ENCODE measurements around the gene SERPINA4. TPM values are rescaled to one million over a fixed set of nuclear protein-coding genes. Genes with fewer than 3 reads are reported as not detected.

The SERPINA4 gene
- total RNA-seq, 1 donor from 2014 or later, result not detected

DNA sequence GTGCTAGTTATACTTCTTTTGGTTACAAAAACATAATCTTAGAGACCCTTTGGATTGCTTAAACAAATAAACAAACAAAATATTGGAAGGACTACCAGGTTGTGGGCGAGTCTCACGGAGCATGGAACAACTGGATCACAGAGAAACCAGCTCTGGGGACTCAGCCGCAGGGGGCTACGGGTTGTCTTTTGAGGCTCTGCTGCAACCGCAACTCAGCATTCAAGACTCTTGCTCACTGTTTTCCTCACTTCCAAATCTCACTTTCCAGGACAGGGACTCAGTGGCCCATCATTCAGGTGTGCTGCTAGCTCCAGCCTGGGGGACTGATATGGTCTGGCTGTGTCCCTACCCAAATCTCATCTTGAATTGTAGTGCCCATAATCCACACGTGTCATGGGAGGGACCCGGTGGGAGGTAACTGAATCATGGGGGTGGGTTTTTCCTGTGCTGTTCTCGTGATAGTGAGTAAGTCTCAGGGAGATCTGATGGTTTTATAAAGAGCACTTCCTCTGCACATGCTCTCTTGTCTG is 14.0 kb upstream of the SERPINA4 start:
- H3K36me3 Mint-ChIP-seq (ENCODE audit: low read depth, unreplicated experiment), result no peaks in the 10 kb centered on the region
- peaks cover 1% of the 10 kb centered on the region for H3K4me1 Mint-ChIP-seq (ENCODE audit: low read depth, unreplicated experiment)
- no peak overlapping the region for H3K4me3 ChIP-seq (ENCODE audit: insufficient read depth, low read depth, low read length)
- no peak for TF ChIP-seq EZH2 (IDR thresholded peaks at IDR 0.05; ENCODE audit: insufficient read depth, low read length)
- TF ChIP-seq, protein P1, sequence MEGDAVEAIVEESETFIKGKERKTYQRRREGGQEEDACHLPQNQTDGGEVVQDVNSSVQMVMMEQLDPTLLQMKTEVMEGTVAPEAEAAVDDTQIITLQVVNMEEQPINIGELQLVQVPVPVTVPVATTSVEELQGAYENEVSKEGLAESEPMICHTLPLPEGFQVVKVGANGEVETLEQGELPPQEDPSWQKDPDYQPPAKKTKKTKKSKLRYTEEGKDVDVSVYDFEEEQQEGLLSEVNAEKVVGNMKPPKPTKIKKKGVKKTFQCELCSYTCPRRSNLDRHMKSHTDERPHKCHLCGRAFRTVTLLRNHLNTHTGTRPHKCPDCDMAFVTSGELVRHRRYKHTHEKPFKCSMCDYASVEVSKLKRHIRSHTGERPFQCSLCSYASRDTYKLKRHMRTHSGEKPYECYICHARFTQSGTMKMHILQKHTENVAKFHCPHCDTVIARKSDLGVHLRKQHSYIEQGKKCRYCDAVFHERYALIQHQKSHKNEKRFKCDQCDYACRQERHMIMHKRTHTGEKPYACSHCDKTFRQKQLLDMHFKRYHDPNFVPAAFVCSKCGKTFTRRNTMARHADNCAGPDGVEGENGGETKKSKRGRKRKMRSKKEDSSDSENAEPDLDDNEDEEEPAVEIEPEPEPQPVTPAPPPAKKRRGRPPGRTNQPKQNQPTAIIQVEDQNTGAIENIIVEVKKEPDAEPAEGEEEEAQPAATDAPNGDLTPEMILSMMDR (IDR thresholded peaks at IDR 0.05; ENCODE audit: insufficient read depth, low read depth, low read length), result no peak
- no peaks in the 10 kb centered on the region for H3K36me3 ChIP-seq (ENCODE audit: insufficient read depth, low read length)
- H3K27ac ChIP-seq (ENCODE audit: low read depth, low read length), result no peak overlapping the region
- no peak overlapping the region for H3K9ac ChIP-seq (ENCODE audit: low read length)
- peaks cover 16% of the 10 kb centered on the region for H3K27me3 Mint-ChIP-seq (ENCODE audit: low read depth, unreplicated experiment)
- no peak for FAIRE-seq
- H2AFZ ChIP-seq (ENCODE audit: low read depth, low read length), result no peak overlapping the region
- H4K20me1 ChIP-seq (ENCODE audit: insufficient read depth, low read length), result no peaks in the 10 kb centered on the region
- no peaks in the 10 kb centered on the region for H3K79me2 ChIP-seq (ENCODE audit: insufficient read depth, low read length)
- peaks cover 15% of the 10 kb centered on the region for H3K9me3 Mint-ChIP-seq (ENCODE audit: unreplicated experiment)
- H3K27me3 ChIP-seq (ENCODE audit: insufficient read depth, low read length), result no peaks in the 10 kb centered on the region
- no peak for DNase-seq (ENCODE audit: low read depth)
- peaks cover 3% of the 10 kb centered on the region for H3K4me1 ChIP-seq (ENCODE audit: insufficient read depth, low read length)
- no peaks in the 10 kb centered on the region for H3K9me3 ChIP-seq (ENCODE audit: insufficient read depth, low read depth, low read length)
- H3K4me2 ChIP-seq (ENCODE audit: low read length), result no peak overlapping the region
- H3K4me3 Mint-ChIP-seq (ENCODE audit: unreplicated experiment), result no peak overlapping the region
- H3K27ac Mint-ChIP-seq (ENCODE audit: unreplicated experiment), result no peak overlapping the region

DNA sequence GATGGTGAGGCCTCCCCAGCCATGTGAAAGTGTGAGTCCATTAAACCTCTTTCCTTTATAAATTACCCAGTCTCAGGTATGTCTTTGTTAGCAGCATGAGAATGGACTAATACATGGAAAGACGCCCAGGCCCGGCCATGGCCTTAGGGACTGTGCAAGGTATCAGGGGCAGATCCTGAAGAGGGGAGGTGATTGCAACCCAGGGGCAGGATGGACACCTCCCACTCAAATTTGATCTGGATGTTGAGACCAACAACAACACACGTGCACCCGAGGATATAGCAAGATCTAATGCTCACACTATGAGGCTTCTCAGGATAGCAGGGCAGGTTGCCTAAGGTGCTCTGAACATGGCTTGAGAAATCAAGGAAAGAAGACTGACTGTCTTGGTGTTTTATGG is 13.5 kb upstream of the SERPINA4 start:
- Histone ChIP-seq H3K27ac (ENCODE audit: low read depth, low read length) (no peak overlapping the region), H3K4me1 (ENCODE audit: insufficient read depth, low read length) (no peaks in the 10 kb centered on the region), H2AFZ (ENCODE audit: low read depth, low read length) (no peak overlapping the region), H3K4me3 (ENCODE audit: insufficient read depth, low read depth, low read length) (no peak overlapping the region), H3K9ac (ENCODE audit: low read length) (no peak overlapping the region), H3K79me2 (ENCODE audit: insufficient read depth, low read length) (no peaks in the 10 kb centered on the region), H4K20me1 (ENCODE audit: insufficient read depth, low read length) (no peaks in the 10 kb centered on the region), H3K4me2 (ENCODE audit: low read length) (no peak overlapping the region), H3K36me3 (ENCODE audit: insufficient read depth, low read length) (no peaks in the 10 kb centered on the region), H3K9me3 (ENCODE audit: insufficient read depth, low read depth, low read length) (no peaks in the 10 kb centered on the region), H3K27me3 (ENCODE audit: insufficient read depth, low read length) (no peaks in the 10 kb centered on the region)
- FAIRE-seq (no peak), DNase-seq (ENCODE audit: low read depth) (no peak)
- Mint-ChIP-seq H3K36me3 (ENCODE audit: low read depth, unreplicated experiment) (no peaks in the 10 kb centered on the region), H3K4me1 (ENCODE audit: low read depth, unreplicated experiment) (no peaks in the 10 kb centered on the region), H3K27ac (ENCODE audit: unreplicated experiment) (no peak overlapping the region), H3K9me3 (ENCODE audit: unreplicated experiment) (peaks cover 15% of the 10 kb centered on the region), H3K4me3 (ENCODE audit: unreplicated experiment) (no peak overlapping the region), H3K27me3 (ENCODE audit: low read depth, unreplicated experiment) (peaks cover 16% of the 10 kb centered on the region)
- no peak for TF ChIP-seq EZH2 (IDR thresholded peaks at IDR 0.05; ENCODE audit: insufficient read depth, low read length)
- TF ChIP-seq, protein P1 (IDR thresholded peaks at IDR 0.05; ENCODE audit: insufficient read depth, low read depth, low read length), result no peak

GRCh38 chr14:94548131-94548998 is 12.9 kb upstream of the SERPINA4 start:
- no peaks in the 10 kb centered on the region for H3K4me1 Mint-ChIP-seq (ENCODE audit: low read depth, unreplicated experiment)
- Histone ChIP-seq H3K79me2 (ENCODE audit: insufficient read depth, low read length) (no peaks in the 10 kb centered on the region), H3K36me3 (ENCODE audit: insufficient read depth, low read length) (no peaks in the 10 kb centered on the region), H4K20me1 (ENCODE audit: insufficient read depth, low read length) (no peaks in the 10 kb centered on the region), H2AFZ (ENCODE audit: low read depth, low read length) (no peak overlapping the region), H3K9ac (ENCODE audit: low read length) (no peak overlapping the region), H3K27ac (ENCODE audit: low read depth, low read length) (no peak overlapping the region), H3K27me3 (ENCODE audit: insufficient read depth, low read length) (no peaks in the 10 kb centered on the region), H3K9me3 (ENCODE audit: insufficient read depth, low read depth, low read length) (no peaks in the 10 kb centered on the region), H3K4me2 (ENCODE audit: low read length) (no peak overlapping the region), H3K4me3 (ENCODE audit: insufficient read depth, low read depth, low read length) (no peak overlapping the region), H3K4me1 (ENCODE audit: insufficient read depth, low read length) (no peaks in the 10 kb centered on the region)
- DNase-seq (ENCODE audit: low read depth) (no peak), FAIRE-seq (no peak)
- TF ChIP-seq EZH2 (IDR thresholded peaks at IDR 0.05; ENCODE audit: insufficient read depth, low read length), result no peak
- TF ChIP-seq, protein P1 (IDR thresholded peaks at IDR 0.05; ENCODE audit: insufficient read depth, low read depth, low read length), result no peak
- H3K9me3 Mint-ChIP-seq (ENCODE audit: unreplicated experiment), result peaks cover 17% of the 10 kb centered on the region
- peaks cover 16% of the 10 kb centered on the region for H3K27me3 Mint-ChIP-seq (ENCODE audit: low read depth, unreplicated experiment)
- no peak overlapping the region for H3K4me3 Mint-ChIP-seq (ENCODE audit: unreplicated experiment)
- no peaks in the 10 kb centered on the region for H3K36me3 Mint-ChIP-seq (ENCODE audit: low read depth, unreplicated experiment)
- H3K27ac Mint-ChIP-seq (ENCODE audit: unreplicated experiment), result no peak overlapping the region

All from astrocyte (in vitro differentiated cells and primary cell).